HG03060 (cell line): ENCODE results near the gene LIN28B.
"Not testable (repeated sequence)": the region's sequence is repeated elsewhere in the genome, so short reads cannot be mapped to it uniquely, and the experiment has no call there.

Source experiments
- ATAC-seq: cut with Tn5 transposase; IDR thresholded peaks from one replicate; pipeline ENCODE4 v1.9.1; 2021; ENCODE audit warnings: low read depth, moderate number of reproducible peaks; ENCODE audit not compliant: unreplicated experiment

Gene LIN28B, protein sequence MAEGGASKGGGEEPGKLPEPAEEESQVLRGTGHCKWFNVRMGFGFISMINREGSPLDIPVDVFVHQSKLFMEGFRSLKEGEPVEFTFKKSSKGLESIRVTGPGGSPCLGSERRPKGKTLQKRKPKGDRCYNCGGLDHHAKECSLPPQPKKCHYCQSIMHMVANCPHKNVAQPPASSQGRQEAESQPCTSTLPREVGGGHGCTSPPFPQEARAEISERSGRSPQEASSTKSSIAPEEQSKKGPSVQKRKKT

DNA sequence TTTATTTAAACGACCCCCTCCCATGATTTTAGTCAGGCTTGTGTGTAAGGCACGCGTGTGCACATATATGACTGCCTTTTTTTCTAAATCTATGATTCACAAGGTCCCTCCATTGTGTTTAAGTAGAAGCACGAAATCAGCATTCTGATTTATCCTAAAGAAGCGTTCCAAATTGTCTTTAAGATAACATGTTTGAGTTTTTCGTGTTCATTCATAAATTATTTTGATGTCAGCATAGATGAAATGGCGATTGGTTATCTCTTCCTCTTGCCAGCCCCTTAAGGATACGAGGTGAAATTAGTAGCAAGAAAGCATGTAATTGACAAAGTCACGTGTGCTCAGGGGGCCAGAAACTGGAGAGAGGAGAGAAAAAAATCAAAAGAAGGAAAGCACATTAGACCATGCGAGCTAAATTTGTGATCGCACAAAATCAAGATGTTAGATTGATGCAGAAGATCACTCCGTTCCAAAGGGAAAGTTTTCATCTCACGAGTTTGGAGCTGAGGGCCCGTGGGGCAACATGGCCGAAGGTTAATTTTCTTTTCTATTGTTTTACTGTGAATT, at the start of gene LIN28B:
TSS of gene LIN28B (plus strand) at position 377 of the 564 bp plus-strand sequence. CDS start at position 521, 144 bp downstream.
- no peak for ATAC-seq

- no peak for ATAC-seq
Observed at GRCh38 chr6:104908031-104908887, 48.6 kb upstream of the LIN28B start.

DNA sequence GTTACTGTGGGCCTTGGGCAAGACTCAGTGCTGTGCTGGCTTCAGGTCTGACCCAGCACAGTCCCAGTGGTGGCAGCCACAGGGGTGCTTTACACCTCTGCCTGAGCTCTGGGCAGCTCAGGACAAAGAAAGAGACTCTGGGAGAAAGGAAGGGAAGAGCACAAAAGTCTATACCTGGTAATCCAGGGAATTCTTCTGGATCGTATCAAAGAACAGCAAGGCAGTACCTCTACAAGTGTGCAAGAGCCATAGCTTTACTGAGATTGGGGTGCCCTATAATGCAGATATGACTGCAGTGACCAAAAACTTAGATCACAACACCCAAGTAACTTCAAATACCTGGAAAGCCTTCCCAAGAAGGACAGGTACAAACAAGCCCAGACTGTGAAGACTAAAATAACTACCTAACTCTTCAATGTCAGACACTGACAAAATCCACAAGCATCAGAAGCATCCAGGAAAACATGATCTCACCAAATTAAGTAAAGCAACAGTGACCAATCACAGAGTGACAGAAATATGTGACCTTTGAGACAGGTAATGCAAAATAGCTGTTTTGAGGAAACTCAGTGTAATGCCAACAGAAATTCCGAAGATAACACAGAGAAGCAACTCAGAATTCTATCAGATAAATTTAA, 47.9 kb upstream of the LIN28B start:
- no peak for ATAC-seq

DNA sequence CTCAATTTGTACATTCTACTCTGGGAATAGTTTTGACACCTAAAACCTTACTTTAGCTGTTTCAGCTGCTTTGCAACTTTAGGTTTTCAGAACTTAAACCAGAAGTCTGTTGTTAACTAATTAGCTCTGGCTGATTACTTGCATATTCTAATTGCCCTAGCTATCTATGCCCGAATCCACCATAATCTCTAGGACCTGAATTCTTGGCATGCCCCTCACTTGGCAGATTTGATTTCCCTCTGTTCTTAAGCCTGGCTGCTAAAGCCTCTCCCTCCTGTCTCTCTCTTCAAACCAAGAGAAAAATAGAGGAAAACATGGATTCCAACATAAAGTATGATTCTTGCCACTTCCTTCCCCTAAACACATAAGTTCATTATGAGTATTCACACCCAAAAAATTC, 35.0 kb upstream of the LIN28B start:
- no peak for ATAC-seq

GRCh38 chr6:104928141-104928540, 28.8 kb upstream of the LIN28B start:
- ATAC-seq = no peak

- no peak for ATAC-seq
Observed at GRCh38 chr6:104929353-104929752, 27.6 kb upstream of the LIN28B start.

DNA sequence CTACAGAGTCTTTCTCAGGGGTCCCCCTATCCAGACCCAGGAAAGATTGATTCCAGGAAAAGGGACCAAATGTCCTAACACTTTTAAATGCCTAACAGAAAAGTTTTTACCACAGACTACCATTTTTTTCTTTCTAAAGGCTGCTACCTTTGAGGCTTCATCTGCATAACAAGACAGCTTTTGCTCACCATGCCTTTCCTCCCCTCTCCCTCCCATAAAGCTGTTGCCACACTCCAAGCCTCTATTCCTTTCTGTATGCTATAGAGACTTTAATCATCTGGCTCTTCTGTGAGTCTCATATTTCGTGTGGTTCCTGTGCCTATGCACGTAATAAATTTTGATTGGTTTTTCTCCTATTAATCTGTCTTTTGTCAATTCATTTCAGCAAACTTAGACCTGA, 26.0 kb upstream of the LIN28B start:
- ATAC-seq = no peak

DNA sequence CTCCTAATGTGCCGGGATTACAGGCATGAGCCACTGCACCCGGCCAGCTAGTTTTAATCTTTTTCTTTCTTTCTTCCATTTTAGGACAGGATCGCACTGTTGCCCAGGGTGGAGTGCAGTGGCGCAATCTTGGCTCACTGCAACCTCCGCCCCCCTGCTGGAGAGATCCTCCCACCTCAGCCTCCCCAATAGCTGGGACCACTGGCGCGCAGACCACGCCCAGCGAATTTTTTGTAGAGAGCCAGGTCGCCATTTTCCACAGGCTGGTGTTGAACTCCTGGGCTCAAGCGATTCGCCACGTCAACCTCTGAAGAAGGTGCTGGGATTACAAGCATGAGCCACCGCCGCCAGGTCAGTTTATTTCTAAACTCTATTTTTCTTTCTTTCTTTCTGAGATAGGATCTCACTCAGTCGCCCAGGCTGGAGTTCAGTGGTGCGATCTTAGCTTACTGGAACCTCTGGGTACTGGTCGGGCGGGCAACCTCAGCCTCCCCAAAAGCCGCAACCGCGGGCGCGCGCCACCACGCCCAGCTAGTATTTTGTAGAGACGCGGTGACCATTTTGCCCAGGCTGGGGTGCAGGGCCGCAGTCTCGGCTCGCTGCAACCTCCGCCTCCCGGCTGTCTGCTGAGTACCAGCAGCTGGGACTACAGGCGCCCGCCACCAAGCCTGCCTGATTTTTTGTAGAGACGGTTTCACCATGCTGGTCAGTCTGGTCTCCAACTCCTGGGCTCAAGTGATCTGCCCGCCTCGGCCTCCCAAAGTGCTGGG, 20.0 kb upstream of the LIN28B start:
- no peak for ATAC-seq

GRCh38 chr6:104940238-104940892, 16.5 kb upstream of the LIN28B start:
- no peak for ATAC-seq

- no peak for ATAC-seq
Observed at GRCh38 chr6:104940893-104941728, 15.8 kb upstream of the LIN28B start.

GRCh38 chr6:104941729-104942091, 15.2 kb upstream of the LIN28B start:
- no peak for ATAC-seq

- ATAC-seq = no peak
Observed at GRCh38 chr6:104943781-104944180, 13.1 kb upstream of the LIN28B start.

- no peak for ATAC-seq
Observed at GRCh38 chr6:104949206-104949605, 7.7 kb upstream of the LIN28B start.

DNA sequence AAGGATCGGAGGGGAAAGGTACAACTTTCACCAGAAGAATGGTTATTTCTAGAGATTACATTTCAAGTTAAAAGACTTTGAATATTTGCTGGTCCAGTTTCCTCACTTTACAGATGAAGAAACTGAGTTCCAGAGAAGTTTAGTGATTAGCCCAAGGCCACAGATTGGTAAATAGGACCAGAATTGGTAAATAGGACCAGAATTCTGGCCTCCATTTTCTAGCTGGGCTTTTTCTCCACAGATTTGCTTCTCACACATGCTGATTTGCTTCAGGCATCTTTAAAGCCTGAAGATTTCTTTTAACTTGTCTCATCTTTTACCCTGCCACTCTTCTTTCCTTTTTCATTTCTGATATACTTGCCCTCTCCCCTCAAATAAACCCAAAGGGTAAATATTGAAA, 5.2 kb upstream of the LIN28B start:
- no peak for ATAC-seq

DNA sequence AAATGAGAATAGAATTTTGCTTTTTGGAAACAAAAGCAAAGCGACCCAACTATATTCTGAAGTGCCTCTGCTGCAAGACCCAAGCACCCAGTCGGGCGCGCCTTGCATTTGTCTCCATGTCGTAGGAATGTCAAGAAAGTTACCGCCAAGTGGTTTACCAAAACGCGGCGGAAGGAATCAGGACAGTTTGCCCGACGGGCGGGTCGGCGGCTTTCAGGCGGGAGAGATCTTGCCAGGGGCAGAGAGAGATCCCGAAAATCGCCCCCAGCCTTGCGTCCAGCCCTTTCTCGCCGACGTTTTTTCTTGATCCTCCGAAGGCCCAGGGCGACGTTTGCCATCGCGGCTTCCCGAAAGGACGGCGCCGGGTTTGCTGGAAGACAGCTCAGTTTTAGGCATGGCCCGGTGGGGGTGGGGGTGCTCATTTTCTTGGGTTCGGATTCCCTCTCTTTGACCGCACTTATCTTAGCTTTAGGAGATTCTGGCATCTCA, 4.0 kb upstream of the LIN28B start:
- ATAC-seq = no peak

- ATAC-seq = not testable (repeated sequence)
Observed at GRCh38 chr6:104953400-104954189, 3.3 kb upstream of the LIN28B start.

DNA sequence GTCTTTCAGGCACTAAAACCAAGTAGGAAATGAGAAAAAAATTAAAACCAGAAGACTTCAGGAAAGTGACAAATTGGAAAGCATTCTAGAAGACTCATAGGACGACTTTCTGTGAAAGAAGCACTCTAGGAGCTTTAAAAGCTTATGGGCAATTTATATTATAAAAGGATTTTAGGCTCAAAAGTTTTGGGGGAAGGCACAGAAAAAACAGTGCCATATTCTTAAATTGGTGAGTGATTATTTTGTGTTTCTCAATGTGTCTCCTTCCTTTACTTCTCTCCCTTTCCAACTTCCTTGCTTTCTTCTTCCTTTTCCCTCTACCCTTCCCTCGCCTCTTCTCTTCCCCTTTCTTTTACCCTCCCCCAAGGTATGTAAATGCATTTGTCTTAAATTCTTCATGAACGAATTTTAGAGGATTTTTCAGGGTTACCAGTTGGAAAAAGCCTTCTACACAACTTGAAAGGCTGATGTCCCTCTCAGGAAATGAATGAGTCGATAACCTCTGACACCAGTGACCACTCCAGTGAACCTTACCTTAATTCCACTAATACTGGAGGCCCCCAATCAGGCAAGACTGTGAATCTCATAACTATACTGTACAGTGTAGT, 2.6 kb upstream of the LIN28B start:
- ATAC-seq = no peak

DNA sequence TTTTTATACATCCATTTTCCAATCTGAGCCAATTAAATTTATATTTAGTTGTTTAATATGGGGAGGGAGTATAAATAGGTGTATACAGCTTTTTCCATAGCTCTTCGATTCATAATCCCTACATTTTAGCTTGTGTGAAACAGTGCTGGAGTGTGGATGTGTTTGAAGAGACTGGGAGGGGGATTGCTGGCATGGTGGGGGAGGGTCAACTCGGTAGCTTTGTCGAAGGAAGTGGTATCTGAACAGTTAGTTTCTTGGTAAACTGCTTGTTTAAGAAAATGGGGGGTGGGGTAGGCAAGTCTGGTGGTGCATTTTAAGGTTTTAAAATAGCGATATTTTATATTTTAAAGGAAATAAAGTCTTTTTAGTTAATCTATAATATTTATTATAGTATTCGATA, 1.4 kb upstream of the LIN28B start:
- ATAC-seq = no peak
